ENCODE results near the gene CAMK2B.
A peak's percentile ranks its signal among the peaks of the same experiment; 100 is the strongest.

GRCh38 chr7:44257618-44258422, 67.6 kb downstream of the CAMK2B start:
- peak; percentile 9; the same call in 1 of the 2 replicates for TF ChIP-seq CTCF (IDR thresholded peaks at IDR 0.05; ENCODE audit: low read length)
- TF ChIP-seq EZH2 (optimal IDR thresholded peaks at IDR 0.05; ENCODE audit: low read depth, low read length), result no peak
- TF ChIP-seq EZH2phosphoT487 (IDR thresholded peaks at IDR 0.05; ENCODE audit: low read length), result no peak

Measured in MM.1S (cell line).